K562 (cell line): ENCODE measurements around the gene SLC44A2. TPM values are rescaled to one million over a fixed set of nuclear protein-coding genes. Genes with fewer than 3 reads are reported as not detected.
A peak's percentile ranks its signal among the peaks of the same experiment; 100 is the strongest.

ENCODE experiments used
- CBX2 ChIP-seq: fragments of 200-600 bp; sonication (generic); IDR thresholded peaks from one replicate; pipeline ENCODE4 v1.6.1; 2012; ENCODE audit warnings: mild to moderate bottlenecking, low read length, inconsistent platforms; ENCODE audit not compliant: insufficient read depth, poor library complexity, severe bottlenecking
- GMEB1 ChIP-seq: fragments of 250-450 bp; sonication (Bioruptor Pico); IDR thresholded peaks from 2 replicates; pipeline ENCODE4 v1.4.0; 2020; ENCODE audit warnings: mild to moderate bottlenecking
- HDAC2 ChIP-seq: fragments of 450-650 bp; IDR thresholded peaks from 2 replicates; pipeline ENCODE4 v1.6.1; 2016; ENCODE audit warnings: mild to moderate bottlenecking
- HDGF ChIP-seq: fragments of 450-650 bp; IDR thresholded peaks from 2 replicates; pipeline ENCODE4 v1.6.1; 2016
- HEY1 ChIP-seq: fragments of 250-450 bp; sonication (Bioruptor Pico); IDR thresholded peaks from 2 replicates; pipeline ENCODE4 v1.5.0; 2020; ENCODE audit warnings: mild to moderate bottlenecking, moderate library complexity, borderline replicate concordance
- LCOR ChIP-seq: sonication (generic); formaldehyde crosslinking; IDR thresholded peaks from 2 replicates; pipeline ENCODE4 v1.8.0; 2022; ENCODE audit warnings: mild to moderate bottlenecking, missing genetic modification reagents
- MAZ ChIP-seq, 2 experiments: fragments of 450-650 bp in 1 of 2; sonication (generic) in 1 of 2; formaldehyde crosslinking; IDR thresholded peaks in 1 of 2; conservative IDR thresholded peaks in 1 of 2; 2 replicates each; pipeline versions ENCODE4 v1.4.0 to v1.5.0; 2020; ENCODE audit warnings: mild to moderate bottlenecking in 1 of 2, missing genetic modification reagents in 1 of 2
- MBD2 ChIP-seq: sonication (generic); IDR thresholded peaks from 2 replicates; pipeline ENCODE4 v1.6.1; 2016; ENCODE audit warnings: low read depth, borderline replicate concordance
- PRDM10 ChIP-seq: fragments of 450-650 bp; IDR thresholded peaks from 2 replicates; pipeline ENCODE4 v1.6.1; 2018; ENCODE audit not compliant: partially characterized antibody
- PTRF ChIP-seq: fragments of 450-650 bp; IDR thresholded peaks from 2 replicates; pipeline ENCODE4 v1.6.1; 2016; ENCODE audit warnings: mild to moderate bottlenecking, missing genetic modification characterization, missing compliant biosample characterization
- RAD51 ChIP-seq: fragments of 450-650 bp; IDR thresholded peaks from 2 replicates; pipeline ENCODE4 v1.7.1; 2016; ENCODE audit warnings: low read depth, mild to moderate bottlenecking, borderline replicate concordance
- RBBP5 ChIP-seq: fragments of 200-600 bp; sonication (generic); IDR thresholded peaks from 2 replicates; pipeline ENCODE4 v1.6.1; 2012; ENCODE audit warnings: borderline replicate concordance, mild to moderate bottlenecking, low read length, control low read depth, inconsistent platforms; ENCODE audit not compliant: insufficient read depth, poor library complexity, severe bottlenecking
- RBM39 ChIP-seq: fragments of 200-400 bp; formaldehyde crosslinking; optimal IDR thresholded peaks from 2 replicates; pipeline ENCODE3; 2018; ENCODE audit warnings: low read depth, low read length
- SNIP1 ChIP-seq: fragments of 450-650 bp; IDR thresholded peaks from 2 replicates; pipeline ENCODE4 v1.7.1; 2017; ENCODE audit warnings: low read depth, mild to moderate bottlenecking
- TBP ChIP-seq: optimal IDR thresholded peaks from 2 replicates; pipeline ENCODE3; 2011; ENCODE audit warnings: low read depth, low read length, improper control_type of control experiment
- ZBTB9 ChIP-seq: fragments of 450-650 bp; formaldehyde crosslinking; IDR thresholded peaks from 2 replicates; pipeline ENCODE4 v1.4.0; 2020; ENCODE audit warnings: mild to moderate bottlenecking, moderate library complexity
- ZNF431 ChIP-seq: sonication (generic); formaldehyde crosslinking; IDR thresholded peaks from 2 replicates; pipeline ENCODE4 v1.8.0; 2022; ENCODE audit warnings: mild to moderate bottlenecking, missing genetic modification reagents
- ZNF695 ChIP-seq: fragments of 450-650 bp; formaldehyde crosslinking; IDR thresholded peaks from 2 replicates; pipeline ENCODE4 v1.4.0; 2020; ENCODE audit warnings: mild to moderate bottlenecking, moderate library complexity
- ZNF699 ChIP-seq: fragments of 250-450 bp; sonication (Bioruptor Pico); IDR thresholded peaks from 2 replicates; pipeline ENCODE4 v1.8.0; 2021; ENCODE audit warnings: mild to moderate bottlenecking, moderate library complexity; ENCODE audit not compliant: insufficient replicate concordance
- ZNF717 ChIP-seq: fragments of 250-450 bp; sonication (Bioruptor Pico); IDR thresholded peaks from 2 replicates; pipeline ENCODE4 v1.5.0; 2021
- ZNF79 ChIP-seq: fragments of 250-450 bp; sonication (Bioruptor Pico); IDR thresholded peaks from 2 replicates; pipeline ENCODE4 v1.4.0; 2020; ENCODE audit warnings: low read depth, mild to moderate bottlenecking, moderate library complexity
- polyA plus RNA-seq, 8 experiments: library from polyadenylated mRNA; depleted of rRNA in 4 of 8; stranded (reverse) in 5 of 8; unstranded in 3 of 8; fragments of >200 nt; fragmentation: Nextera tagmentation in 2 of 8; fragmentation: Illumina TruSeq in 1 of 8; extraction: Ambion mirVana in 2 of 8; extraction: Trizol in 1 of 8; gene quantifications; 2 replicates each; pipeline versions ENCODE4 v1.2.1 to v1.2.3, GENCODE V29; 2011 to 2014; ENCODE audit warnings: inconsistent platforms in 1 of 8, missing spikeins in 1 of 8
- total RNA-seq, 7 experiments: library from RNA; depleted of rRNA in 6 of 7; stranded (reverse); fragments of >200 nt in 6 of 7; fragmentation: Illumina TruSeq in 2 of 7; extraction: Trizol in 2 of 7; gene quantifications; 2 replicates each; pipeline versions ENCODE4 v1.2.1 to v1.2.3, GENCODE V29; 2011 to 2021; ENCODE audit warnings: low replicate concordance in 1 of 7

Gene SLC44A2
- total and polyA plus RNA-seq, 9 of the 15 experiments (the other 6 are each of a cell fraction or from before 2014, with no cell fraction given): 1.1 to 34.2 (median 8.1) TPM

GRCh38 chr19:10580979-10581631 lies 44.2 kb upstream of the SLC44A2 start (continued):
- TF ChIP-seq RBM39 (no peak), ZBTB9 (CRISPR knock-in tag) (no peak), LCOR (peak; percentile 67; the same call in 1 of the 2 replicates), HDAC2 (no peak), GMEB1 (no peak), MBD2 (no peak), TBP (peak; percentile 45), ZNF695 (CRISPR knock-in tag) (no peak), RBBP5 (no peak), ZNF431 (no peak), ZNF699 (CRISPR knock-in tag) (no peak), HEY1 (CRISPR knock-in tag) (no peak), RAD51 (no peak), HDGF (no peak), CBX2 (no peak), ZNF79 (CRISPR knock-in tag) (no peak), PTRF (tag) (no peak), PRDM10 (no peak), MAZ (CRISPR knock-in tag; conservative IDR thresholded peaks at IDR 0.05 in 1 of 2, IDR thresholded peaks at IDR 0.05 in 1 of 2) (peak in 1 of 2 experiments; percentile 33; a peak in 1 of 4 replicates), SNIP1 (no peak), ZNF717 (CRISPR knock-in tag) (no peak)
